Effector memory CD4-positive, alpha-beta T cell (primary cell): ENCODE measurements around the gene CFAP61.

ENCODE experiments used
- DNase-seq, 3 donors: peaks; one replicate each; pipeline ENCODE4 v3.0.0-alpha.2; 2020
- H3K27ac ChIP-seq: 2 replicates; pipeline ENCODE4 v1.7.0; 2013; ENCODE audit warnings: mild to moderate bottlenecking, low read length, moderate library complexity; ENCODE audit not compliant: insufficient read depth, poor library complexity, severe bottlenecking
- H3K27me3 ChIP-seq: replicated peaks from 2 replicates; pipeline ENCODE4 v1.7.0; 2013; ENCODE audit warnings: mild to moderate bottlenecking, low read length; ENCODE audit not compliant: insufficient read depth, control insufficient read depth, poor library complexity, severe bottlenecking
- H3K36me3 ChIP-seq: 2 replicates; pipeline ENCODE4 v1.7.0; 2013; ENCODE audit warnings: mild to moderate bottlenecking, low read length, moderate library complexity; ENCODE audit not compliant: control insufficient read depth, insufficient read depth
- H3K4me1 ChIP-seq: 2 replicates; pipeline ENCODE4 v1.7.0; 2013; ENCODE audit warnings: low read length, mild to moderate bottlenecking; ENCODE audit not compliant: control insufficient read depth, insufficient read depth, poor library complexity, severe bottlenecking
- H3K4me3 ChIP-seq: 2 replicates; pipeline ENCODE4 v1.7.0; 2013; ENCODE audit warnings: low read length, low read depth, mild to moderate bottlenecking; ENCODE audit not compliant: insufficient read depth, poor library complexity, severe bottlenecking
- H3K9me3 ChIP-seq: 2 replicates; pipeline ENCODE4 v1.7.0; 2013; ENCODE audit warnings: mild to moderate bottlenecking, low read length, moderate library complexity; ENCODE audit not compliant: control insufficient read depth

CFAP61 gene

DNA sequence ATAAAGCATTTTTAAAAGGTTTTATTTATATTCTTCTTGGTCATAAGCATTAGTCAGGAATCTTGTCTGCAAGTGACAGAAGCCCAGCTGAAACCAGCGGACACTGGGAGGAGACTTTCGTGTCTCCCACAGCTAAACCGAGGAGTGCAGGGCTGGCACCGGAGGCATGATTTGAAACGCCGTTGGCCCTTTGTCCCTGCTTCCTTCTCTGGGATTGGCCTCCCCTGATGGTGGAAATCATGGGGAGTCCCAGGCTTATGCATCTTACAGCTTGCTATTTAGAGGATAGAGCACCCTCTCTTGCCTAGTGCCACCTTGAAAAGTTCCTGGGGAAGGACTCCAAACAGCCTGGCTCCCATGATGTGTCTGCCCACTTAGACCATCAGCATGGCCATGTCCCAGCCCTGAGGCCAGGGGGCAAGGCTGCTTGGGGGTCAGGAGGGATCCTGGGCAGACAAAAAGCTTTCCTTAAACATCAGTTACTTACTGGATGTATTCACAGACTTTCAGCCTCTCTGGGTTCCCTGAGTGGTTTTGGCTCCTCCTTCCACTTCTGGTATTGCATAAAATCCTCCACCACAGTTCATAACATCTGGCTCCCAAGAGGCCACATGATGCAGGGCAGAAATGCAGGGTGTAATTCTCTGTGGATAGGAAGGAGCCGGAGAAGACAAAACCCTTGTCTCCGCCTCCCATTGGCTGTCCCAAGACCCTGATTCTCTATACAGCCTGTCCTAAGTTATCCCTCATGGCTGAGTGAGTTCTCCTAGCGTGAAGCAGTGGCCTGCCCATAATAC lies 266.2 kb downstream of the CFAP61 start:
- no peaks in the 10 kb centered on the region for H3K4me1 ChIP-seq
- H3K4me3 ChIP-seq, result no peak overlapping the region
- no peaks in the 10 kb centered on the region for H3K27me3 ChIP-seq
- no peaks in the 10 kb centered on the region for H3K9me3 ChIP-seq
- no peak for DNase-seq
- H3K36me3 ChIP-seq, result no peaks in the 10 kb centered on the region
- no peak overlapping the region for H3K27ac ChIP-seq

DNA sequence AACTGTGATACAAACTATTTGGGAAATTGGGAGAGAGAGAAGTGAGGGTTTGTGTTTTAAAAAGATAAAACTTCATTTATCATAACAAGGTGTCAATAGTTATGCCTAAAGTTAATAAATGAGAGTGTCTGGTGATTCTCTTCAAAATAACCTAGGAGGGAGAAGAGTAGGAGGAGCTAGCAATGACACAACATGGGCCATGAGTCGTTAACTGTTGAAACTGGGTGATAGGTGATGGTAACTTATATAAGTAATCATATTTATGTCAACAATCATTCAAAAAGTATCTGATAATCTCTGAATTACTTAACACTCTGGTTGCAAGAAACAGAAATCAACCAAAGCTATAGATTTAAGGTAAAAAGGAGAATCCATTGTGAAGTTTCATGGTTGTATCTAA lies 268.8 kb downstream of the CFAP61 start:
- H3K4me3 ChIP-seq, result no peak overlapping the region
- H3K4me1 ChIP-seq, result no peaks in the 10 kb centered on the region
- no peaks in the 10 kb centered on the region for H3K9me3 ChIP-seq
- no peaks in the 10 kb centered on the region for H3K36me3 ChIP-seq
- no peak overlapping the region for H3K27ac ChIP-seq
- no peak for DNase-seq
- H3K27me3 ChIP-seq, result no peaks in the 10 kb centered on the region

DNA sequence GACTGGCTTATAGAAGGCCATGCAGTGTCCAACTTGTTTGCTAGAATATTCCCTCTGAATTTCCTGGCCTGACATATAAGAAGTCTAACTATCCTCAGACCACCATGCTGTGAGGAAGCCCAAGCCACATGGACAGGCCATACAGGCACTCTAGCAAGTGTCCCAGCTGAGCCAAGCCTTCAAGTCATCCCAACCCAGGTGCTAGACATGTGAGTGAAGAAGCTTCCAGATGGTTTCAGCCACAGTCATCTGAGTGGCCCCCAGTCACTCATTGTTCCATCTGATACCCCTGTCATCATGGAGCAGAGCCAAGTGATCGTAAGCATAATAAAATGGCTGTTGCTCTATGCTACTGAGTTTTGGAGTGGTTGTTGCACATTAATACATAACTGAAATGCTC lies 269.6 kb downstream of the CFAP61 start:
- Histone ChIP-seq H3K4me3 (no peak overlapping the region), H3K36me3 (no peaks in the 10 kb centered on the region), H3K27me3 (no peaks in the 10 kb centered on the region), H3K4me1 (no peaks in the 10 kb centered on the region), H3K9me3 (no peaks in the 10 kb centered on the region), H3K27ac (no peak overlapping the region)
- no peak for DNase-seq

DNA sequence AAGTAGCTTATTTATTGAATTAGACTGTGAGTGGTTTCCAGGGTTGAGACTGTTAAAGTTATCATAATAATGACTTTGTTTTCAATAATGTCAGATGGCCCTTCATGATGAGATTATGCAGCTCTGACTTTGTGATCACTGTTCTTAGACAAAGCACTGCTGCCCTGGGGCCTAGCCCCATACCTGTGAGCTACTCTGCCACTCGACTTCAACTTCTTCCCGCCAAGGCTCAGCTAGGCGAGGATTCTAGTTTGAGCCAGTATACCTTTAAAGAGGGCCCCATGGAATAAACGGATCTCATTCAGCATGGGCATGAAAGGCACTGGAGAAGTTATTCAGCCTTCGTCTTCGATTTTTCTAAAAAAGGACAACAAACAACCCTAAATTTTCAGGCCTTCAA lies 270.6 kb downstream of the CFAP61 start:
- Histone ChIP-seq H3K36me3 (no peaks in the 10 kb centered on the region), H3K4me3 (no peak overlapping the region), H3K4me1 (no peaks in the 10 kb centered on the region), H3K27me3 (no peaks in the 10 kb centered on the region), H3K9me3 (no peaks in the 10 kb centered on the region), H3K27ac (no peak overlapping the region)
- no peak for DNase-seq

DNA sequence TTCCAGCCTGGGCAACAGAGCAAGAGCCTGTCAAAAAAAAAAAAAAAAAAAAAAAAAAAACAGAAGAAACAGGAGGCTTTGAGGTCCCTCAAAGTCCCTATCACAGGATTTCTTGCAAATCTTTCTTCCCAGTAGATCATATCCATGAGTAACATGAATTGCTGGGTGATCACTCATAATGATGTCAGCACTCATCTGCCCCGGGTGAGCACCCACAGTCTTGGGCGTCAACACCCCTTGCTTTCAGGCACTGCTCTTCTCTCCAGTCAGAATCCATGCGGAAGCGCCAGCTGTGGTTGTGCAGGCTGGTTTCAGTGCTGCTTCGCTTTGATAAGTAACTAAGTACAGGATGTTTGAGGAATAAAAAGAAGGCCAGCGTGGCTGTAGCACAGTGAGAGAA lies 275.4 kb downstream of the CFAP61 start:
- Histone ChIP-seq H3K4me3 (no peak overlapping the region), H3K27me3 (no peaks in the 10 kb centered on the region), H3K4me1 (no peaks in the 10 kb centered on the region), H3K9me3 (no peaks in the 10 kb centered on the region), H3K36me3 (no peaks in the 10 kb centered on the region), H3K27ac (no peak overlapping the region)
- DNase-seq, result no peak

DNA sequence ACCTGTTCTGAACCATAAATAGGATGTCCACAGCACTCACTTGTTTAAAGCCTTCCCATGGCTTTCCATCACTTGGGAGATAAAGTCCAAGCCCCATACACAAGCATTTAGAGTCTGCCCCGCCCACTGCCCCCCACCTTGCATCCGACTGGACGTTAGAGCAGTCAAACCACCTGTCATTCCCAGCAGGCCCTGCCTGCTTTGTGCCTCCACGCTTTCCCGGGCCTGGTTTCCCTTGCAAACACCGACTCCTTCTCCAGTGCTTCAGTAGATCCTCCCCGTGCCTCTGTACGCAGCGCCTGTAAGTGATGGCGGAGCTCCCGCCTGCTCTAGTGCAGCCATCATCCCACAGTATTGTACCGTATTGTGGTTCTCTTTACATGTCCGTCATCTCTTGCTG lies 277.2 kb downstream of the CFAP61 start:
- H3K9me3 ChIP-seq, result no peaks in the 10 kb centered on the region
- no peaks in the 10 kb centered on the region for H3K36me3 ChIP-seq
- no peak overlapping the region for H3K27ac ChIP-seq
- H3K4me3 ChIP-seq, result no peak overlapping the region
- no peak for DNase-seq
- H3K4me1 ChIP-seq, result no peaks in the 10 kb centered on the region
- H3K27me3 ChIP-seq, result no peaks in the 10 kb centered on the region

DNA sequence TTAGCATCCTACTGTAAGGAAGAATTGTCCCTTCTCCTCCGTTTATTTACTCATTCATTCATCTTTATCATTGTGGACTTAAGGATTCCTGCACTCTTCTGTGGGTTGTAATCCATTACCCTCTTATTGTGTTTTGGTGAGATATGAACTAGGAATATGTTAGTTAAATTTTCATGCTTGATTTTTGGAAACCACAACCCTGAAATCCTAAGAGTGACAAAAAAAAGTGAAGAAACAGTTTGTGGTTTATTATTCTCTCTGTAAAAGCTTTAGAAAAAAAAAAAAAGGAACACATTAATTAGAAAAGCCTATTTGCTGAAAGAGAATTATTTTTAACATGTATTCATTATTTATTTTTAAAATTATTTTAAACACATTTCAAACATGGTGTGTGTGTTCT lies 278.8 kb downstream of the CFAP61 start:
- no peak overlapping the region for H3K27ac ChIP-seq
- H3K9me3 ChIP-seq, result no peaks in the 10 kb centered on the region
- no peaks in the 10 kb centered on the region for H3K4me1 ChIP-seq
- no peak for DNase-seq
- H3K27me3 ChIP-seq, result no peaks in the 10 kb centered on the region
- H3K36me3 ChIP-seq, result no peaks in the 10 kb centered on the region
- H3K4me3 ChIP-seq, result no peak overlapping the region

DNA sequence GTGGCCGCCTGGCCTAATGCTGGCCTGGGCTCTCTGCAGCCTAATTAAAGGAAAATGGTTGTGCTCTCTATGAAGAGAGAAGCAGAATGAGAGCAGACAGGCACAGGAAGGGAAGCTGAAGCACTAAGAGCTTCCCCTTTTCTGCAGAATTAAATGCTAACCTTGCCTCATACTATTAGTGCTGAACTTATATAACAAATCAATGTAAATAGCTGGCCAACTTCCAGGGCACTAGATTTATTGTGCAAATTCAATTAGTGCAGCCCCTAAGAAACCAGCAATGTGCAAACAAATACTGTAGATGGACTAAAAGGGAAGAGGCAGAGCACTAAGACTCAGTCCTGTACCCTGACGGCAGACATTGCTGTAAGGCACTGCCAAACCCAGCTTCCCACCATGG lies 279.5 kb downstream of the CFAP61 start:
- Histone ChIP-seq H3K4me3 (no peak overlapping the region), H3K4me1 (no peaks in the 10 kb centered on the region), H3K9me3 (no peaks in the 10 kb centered on the region), H3K27ac (no peak overlapping the region), H3K36me3 (no peaks in the 10 kb centered on the region), H3K27me3 (no peaks in the 10 kb centered on the region)
- DNase-seq, result no peak

DNA sequence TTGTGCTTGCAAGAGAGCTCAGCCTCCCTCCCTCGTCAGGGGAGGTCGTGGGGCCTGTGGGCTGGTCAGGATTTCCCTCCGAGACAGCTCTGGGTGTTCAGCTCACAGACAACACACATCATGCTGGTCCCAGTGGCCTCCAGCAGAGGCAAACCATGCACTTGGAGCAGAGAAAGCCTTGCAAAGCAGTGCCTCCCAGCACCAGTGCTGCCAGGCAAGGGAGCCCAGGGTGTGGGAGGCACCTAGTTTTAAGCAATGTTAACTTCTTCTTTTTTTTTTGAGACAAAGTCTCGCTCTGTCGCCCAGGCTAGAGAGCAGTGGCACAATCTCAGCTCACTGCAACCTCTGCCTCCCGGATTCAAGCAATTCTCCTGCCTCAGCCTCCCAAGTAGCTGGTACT lies 281.5 kb downstream of the CFAP61 start:
- no peak overlapping the region for H3K4me3 ChIP-seq
- H3K4me1 ChIP-seq, result no peaks in the 10 kb centered on the region
- no peaks in the 10 kb centered on the region for H3K36me3 ChIP-seq
- no peak for DNase-seq
- no peaks in the 10 kb centered on the region for H3K9me3 ChIP-seq
- no peak overlapping the region for H3K27ac ChIP-seq
- H3K27me3 ChIP-seq, result no peaks in the 10 kb centered on the region

DNA sequence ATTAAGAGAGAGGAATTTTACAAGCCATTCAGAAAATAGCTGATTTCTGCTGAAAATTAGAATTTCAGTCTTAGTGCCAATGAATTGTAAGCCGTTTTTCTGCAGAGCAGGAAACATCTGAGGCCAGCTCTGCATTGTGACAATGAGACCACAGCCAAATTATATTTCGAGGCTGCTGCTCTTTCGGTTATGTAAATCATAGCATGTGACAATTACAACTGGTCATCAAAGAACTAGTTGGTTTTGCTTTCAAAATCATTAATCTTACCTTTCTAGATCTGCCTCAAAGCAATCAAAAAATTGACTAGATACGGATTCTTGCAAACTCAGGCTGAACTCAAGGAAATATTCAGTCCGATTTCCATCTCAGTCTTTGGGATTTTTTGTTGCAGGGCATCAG lies 282.2 kb downstream of the CFAP61 start:
- Histone ChIP-seq H3K4me1 (no peaks in the 10 kb centered on the region), H3K36me3 (no peaks in the 10 kb centered on the region), H3K27me3 (no peaks in the 10 kb centered on the region), H3K27ac (no peak overlapping the region), H3K4me3 (no peak overlapping the region), H3K9me3 (no peaks in the 10 kb centered on the region)
- DNase-seq, result no peak
